ENCODE data around the gene ADCY3. TPM values are rescaled to one million over a fixed set of nuclear protein-coding genes. Genes with fewer than 3 reads are reported as not detected.

The ADCY3 gene
- total and polyA plus RNA-seq, 12 donors = 5.3 to 50.8 (median 13.1) TPM

DNA sequence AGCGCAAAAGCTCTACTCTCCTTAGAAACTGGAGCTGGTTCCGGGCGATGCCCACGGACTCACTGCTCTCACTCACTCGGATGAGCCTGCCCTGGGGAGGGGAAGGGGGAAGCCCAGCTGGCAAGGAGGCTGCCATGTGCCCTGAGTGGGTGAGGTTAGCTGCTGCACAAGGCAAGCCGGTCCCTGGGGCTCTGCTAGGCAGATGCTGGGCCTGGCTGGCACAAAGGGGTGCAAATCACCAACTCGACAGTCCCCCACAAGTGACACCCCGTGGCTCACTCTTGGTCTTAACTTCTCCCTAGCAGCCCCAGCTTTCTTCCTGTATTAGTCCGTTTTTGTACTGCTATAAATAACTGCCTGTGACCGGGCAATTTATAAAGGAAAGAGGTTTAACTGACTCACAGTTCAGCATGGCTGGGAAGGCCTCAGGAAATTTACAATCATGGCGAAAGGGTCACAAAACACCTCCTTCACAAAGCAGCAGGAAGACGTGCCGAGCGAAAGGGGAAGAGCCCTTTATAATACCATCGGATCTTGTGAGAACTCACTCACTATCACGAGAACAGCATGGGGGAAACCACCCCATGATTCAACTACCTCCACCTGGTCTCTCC lies 33.2 kb downstream of the ADCY3 start:
- TF ChIP-seq, protein P1, sequence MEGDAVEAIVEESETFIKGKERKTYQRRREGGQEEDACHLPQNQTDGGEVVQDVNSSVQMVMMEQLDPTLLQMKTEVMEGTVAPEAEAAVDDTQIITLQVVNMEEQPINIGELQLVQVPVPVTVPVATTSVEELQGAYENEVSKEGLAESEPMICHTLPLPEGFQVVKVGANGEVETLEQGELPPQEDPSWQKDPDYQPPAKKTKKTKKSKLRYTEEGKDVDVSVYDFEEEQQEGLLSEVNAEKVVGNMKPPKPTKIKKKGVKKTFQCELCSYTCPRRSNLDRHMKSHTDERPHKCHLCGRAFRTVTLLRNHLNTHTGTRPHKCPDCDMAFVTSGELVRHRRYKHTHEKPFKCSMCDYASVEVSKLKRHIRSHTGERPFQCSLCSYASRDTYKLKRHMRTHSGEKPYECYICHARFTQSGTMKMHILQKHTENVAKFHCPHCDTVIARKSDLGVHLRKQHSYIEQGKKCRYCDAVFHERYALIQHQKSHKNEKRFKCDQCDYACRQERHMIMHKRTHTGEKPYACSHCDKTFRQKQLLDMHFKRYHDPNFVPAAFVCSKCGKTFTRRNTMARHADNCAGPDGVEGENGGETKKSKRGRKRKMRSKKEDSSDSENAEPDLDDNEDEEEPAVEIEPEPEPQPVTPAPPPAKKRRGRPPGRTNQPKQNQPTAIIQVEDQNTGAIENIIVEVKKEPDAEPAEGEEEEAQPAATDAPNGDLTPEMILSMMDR (IDR thresholded peaks at IDR 0.05) = no peak
- Histone ChIP-seq H3K4me1 (peaks cover 0 to 42% (median 5%) of the 10 kb centered on the region in 9 donors), H3K4me3 (peak overlapping the region in 1 of 10 donors; percentile 36), H3K27ac (peak overlapping the region in 6 of 10 donors; percentile 3 to 73 (median 43)), H3K9me3 (peaks cover 0 to 5% (median 0%) of the 10 kb centered on the region in 11 donors), H3K27me3 (no peaks in the 10 kb centered on the region), H3K36me3 (peaks cover 0 to 5% (median 0%) of the 10 kb centered on the region in 9 donors)
- 69 to 70% methylated on average over 16 of the region's 16 CpGs for WGBS, 2 donors
- intact Hi-C loops (cut with DNase I) = no loop called here
- DNase-seq = no peak
- ATAC-seq = peak in 6 of 8 donors; percentile 8 to 48 (median 38)

DNA sequence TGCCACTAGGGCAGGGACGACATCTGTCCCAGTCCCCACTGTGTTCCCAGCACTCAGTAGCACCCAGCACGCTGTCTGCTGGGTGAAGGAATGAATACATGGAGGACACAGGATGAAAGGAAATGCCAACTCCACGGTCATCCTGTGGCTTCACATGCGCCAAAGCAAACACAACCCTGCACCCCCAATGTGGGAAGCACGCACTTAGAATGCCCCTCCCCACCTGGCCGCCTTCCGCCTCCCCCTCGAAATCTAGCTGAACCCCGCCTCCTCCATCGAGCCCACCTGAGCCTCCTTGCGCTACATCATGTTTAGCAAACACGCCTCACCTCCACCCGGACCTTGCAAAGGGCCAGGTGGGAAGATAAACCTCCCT lies 33.9 kb downstream of the ADCY3 start:
- WGBS, 2 donors = 73 to 91% methylated on average over 13 of the region's 13 CpGs
- TF ChIP-seq, protein P1 (IDR thresholded peaks at IDR 0.05) = no peak

DNA sequence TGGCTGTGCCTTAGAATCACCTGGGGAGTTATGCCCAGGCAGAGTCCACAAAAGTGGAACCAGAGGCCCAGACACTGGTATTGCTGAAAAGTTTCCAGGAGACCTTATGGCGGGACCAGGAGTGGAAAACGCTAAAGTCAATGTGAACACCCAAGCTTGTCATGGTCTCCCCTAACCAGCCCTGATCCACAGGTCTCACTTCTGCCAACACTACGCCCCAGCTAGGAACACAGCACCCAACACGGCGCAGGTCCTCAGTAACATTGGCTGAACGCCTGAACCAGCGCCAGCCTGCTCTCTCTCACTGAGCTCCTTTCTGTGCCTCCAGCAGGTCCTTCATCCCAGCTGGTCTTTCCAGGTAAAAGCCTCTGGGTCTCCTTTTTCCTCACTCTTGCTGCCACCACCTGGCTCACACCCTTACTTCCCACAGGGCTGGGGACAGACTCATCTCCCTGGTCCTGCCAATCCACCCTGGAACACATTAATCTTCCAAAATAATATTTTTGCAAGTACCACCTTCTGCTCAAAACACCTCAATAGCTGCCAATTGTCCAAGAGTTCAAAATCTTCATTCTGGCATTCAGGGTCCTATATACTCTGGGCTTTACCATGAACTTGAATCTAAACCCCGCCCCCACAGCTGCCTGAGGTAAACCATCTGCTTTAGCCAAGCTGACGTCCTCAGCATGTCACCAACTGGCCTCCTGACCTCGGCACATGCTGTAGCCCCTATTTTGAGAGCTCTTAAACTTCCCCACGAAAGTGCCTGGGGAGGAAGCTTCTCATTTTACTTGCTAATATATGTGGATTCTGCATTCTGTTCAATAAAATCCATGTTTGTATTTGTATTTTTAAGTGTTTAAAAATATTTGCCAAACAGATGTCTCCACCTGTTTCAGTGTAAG lies 34.6 kb downstream of the ADCY3 start:
- peaks cover 0 to 42% (median 5%) of the 10 kb centered on the region in 9 donors for H3K4me1 ChIP-seq
- H3K9me3 ChIP-seq = no peaks in the 10 kb centered on the region
- ATAC-seq (peak in 2 of 8 donors; percentile 29 to 58), DNase-seq (peak in 1 of 2 donors; percentile 32)
- WGBS, 2 donors = 83 to 85% methylated on average over 11 of the region's 11 CpGs
- no peak overlapping the region for H3K4me3 ChIP-seq
- peaks cover 0 to 5% (median 0%) of the 10 kb centered on the region in 9 donors for H3K36me3 ChIP-seq
- TF ChIP-seq, protein P1 (IDR thresholded peaks at IDR 0.05) = no peak
- intact Hi-C loops (cut with DNase I) = no loop called here
- H3K27me3 ChIP-seq = no peaks in the 10 kb centered on the region
- peak overlapping the region in 5 of 10 donors; percentile 10 to 56 (median 15) for H3K27ac ChIP-seq

More for the DNA sequence above, 33.9 kb downstream of the ADCY3 start:
- Histone ChIP-seq H3K4me1 (peaks cover 0 to 42% (median 5%) of the 10 kb centered on the region in 9 donors), H3K27me3 (no peaks in the 10 kb centered on the region), H3K27ac (peak overlapping the region in 4 of 10 donors; percentile 10 to 73 (median 57)), H3K36me3 (peaks cover 0 to 5% (median 0%) of the 10 kb centered on the region in 9 donors), H3K9me3 (no peaks in the 10 kb centered on the region), H3K4me3 (peak overlapping the region in 1 of 10 donors; percentile 36)
- intact Hi-C loops (cut with DNase I) = no loop called here
- DNase-seq = no peak
- ATAC-seq = peak in 1 of 8 donors; percentile 43

DNA sequence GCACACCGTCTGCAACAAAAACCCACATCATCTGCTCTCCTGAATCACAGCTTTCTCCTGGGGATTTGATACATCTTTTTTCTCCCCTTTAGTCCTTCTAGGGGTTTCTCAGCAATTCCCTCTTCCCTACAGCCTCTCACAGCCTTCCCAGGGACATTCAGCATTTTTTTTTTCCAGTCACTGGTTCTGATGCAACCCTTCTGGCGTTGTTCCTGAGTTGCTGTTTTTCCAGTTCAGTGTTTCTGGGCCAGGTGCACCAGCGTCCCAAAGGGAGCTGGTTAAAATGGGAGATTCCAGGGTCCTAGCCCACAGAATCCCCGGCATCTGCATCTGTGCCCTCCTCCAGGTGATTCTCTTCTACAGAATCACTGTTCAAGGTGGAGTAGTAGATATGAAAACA lies 36.1 kb downstream of the ADCY3 start:
- Histone ChIP-seq H3K9me3 (no peaks in the 10 kb centered on the region), H3K27ac (peak overlapping the region in 6 of 10 donors; percentile 13 to 52 (median 44)), H3K4me3 (no peak overlapping the region), H3K4me1 (peaks cover 0 to 49% (median 5%) of the 10 kb centered on the region in 9 donors), H3K27me3 (no peaks in the 10 kb centered on the region), H3K36me3 (peaks cover 0 to 1% (median 0%) of the 10 kb centered on the region in 9 donors)
- DNase-seq = peak in 1 of 2 donors; percentile 50
- peak in 7 of 8 donors; percentile 32 to 69 (median 53) for ATAC-seq
- WGBS, 2 donors = 67 to 77% methylated on average over 4 of the region's 4 CpGs
- TF ChIP-seq, protein P1 (IDR thresholded peaks at IDR 0.05) = no peak
- intact Hi-C loops (cut with DNase I) = no loop called here

Measured in heart right ventricle (tissue), 16 donors.